ENCODE measurements around the gene ZNF862. TPM values are rescaled to one million over a fixed set of nuclear protein-coding genes. Genes with fewer than 3 reads are reported as not detected.

ZNF862 gene
- total and polyA plus RNA-seq, 2 of the 13 experiments (the other 11 are each of a cell fraction or from before 2014, with no cell fraction given): 0.89 to 2.0 TPM

GRCh38 chr7:149859369-149859768, 21.2 kb downstream of the ZNF862 start (continued):
- TF ChIP-seq, protein P1, sequence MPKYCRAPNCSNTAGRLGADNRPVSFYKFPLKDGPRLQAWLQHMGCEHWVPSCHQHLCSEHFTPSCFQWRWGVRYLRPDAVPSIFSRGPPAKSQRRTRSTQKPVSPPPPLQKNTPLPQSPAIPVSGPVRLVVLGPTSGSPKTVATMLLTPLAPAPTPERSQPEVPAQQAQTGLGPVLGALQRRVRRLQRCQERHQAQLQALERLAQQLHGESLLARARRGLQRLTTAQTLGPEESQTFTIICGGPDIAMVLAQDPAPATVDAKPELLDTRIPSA (CRISPR knock-in tag; IDR thresholded peaks at IDR 0.05; ENCODE audit: borderline replicate concordance): no peak
- TF ChIP-seq HOXA7 (CRISPR knock-in tag; IDR thresholded peaks at IDR 0.05) (no peak), BHLHE40 (IDR thresholded peaks at IDR 0.05; ENCODE audit: low read length) (no peak)
- TF ChIP-seq, protein P2, sequence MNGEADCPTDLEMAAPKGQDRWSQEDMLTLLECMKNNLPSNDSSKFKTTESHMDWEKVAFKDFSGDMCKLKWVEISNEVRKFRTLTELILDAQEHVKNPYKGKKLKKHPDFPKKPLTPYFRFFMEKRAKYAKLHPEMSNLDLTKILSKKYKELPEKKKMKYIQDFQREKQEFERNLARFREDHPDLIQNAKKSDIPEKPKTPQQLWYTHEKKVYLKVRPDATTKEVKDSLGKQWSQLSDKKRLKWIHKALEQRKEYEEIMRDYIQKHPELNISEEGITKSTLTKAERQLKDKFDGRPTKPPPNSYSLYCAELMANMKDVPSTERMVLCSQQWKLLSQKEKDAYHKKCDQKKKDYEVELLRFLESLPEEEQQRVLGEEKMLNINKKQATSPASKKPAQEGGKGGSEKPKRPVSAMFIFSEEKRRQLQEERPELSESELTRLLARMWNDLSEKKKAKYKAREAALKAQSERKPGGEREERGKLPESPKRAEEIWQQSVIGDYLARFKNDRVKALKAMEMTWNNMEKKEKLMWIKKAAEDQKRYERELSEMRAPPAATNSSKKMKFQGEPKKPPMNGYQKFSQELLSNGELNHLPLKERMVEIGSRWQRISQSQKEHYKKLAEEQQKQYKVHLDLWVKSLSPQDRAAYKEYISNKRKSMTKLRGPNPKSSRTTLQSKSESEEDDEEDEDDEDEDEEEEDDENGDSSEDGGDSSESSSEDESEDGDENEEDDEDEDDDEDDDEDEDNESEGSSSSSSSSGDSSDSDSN (CRISPR knock-in tag; IDR thresholded peaks at IDR 0.05): no peak

- H3K4me3 ChIP-seq (replicated peaks in 1 of 3; ENCODE audit: insufficient read depth in 1 of 3, low read depth in 2 of 3, low read length in 3 of 3): no peak overlapping the region
- peaks cover 0 to 17% of the 10 kb centered on the region in 2 experiments; a peak in 1 of 5 replicates for H3K27me3 ChIP-seq (ENCODE audit: control insufficient read depth in 1 of 2, insufficient read depth in 2 of 2, low read length in 2 of 2)
- no TSS peak for BruUV-seq (replicated peaks)
- in situ Hi-C loops (cut with HindIII; ENCODE audit: extremely low pct_ligation_motif_present, low pct_unique_long_range_greater_than_20kb): loop anchor here (25.0 kb wide), 1 partner anchor 177 kb away; no protein-coding TSS in a partner anchor
- no peak overlapping the region for H3K4me2 ChIP-seq (ENCODE audit: low read depth, low read length)
- peaks cover 8% of the 10 kb centered on the region for H3K4me1 ChIP-seq (ENCODE audit: insufficient read depth, low read length)
- no peaks in the 10 kb centered on the region for H3K9me3 ChIP-seq (ENCODE audit: low read length)
- H4K20me1 ChIP-seq (ENCODE audit: insufficient read depth, low read length): no peaks in the 10 kb centered on the region
- no peaks in the 10 kb centered on the region for H3K79me2 ChIP-seq (ENCODE audit: insufficient read depth, low read length)
- intact Hi-C loops (cut with micrococcal nuclease; ENCODE audit: unreplicated experiment): no loop called here
- no peaks in the 10 kb centered on the region for H3K36me3 ChIP-seq (replicated peaks in 1 of 2; ENCODE audit: control insufficient read depth in 1 of 2, insufficient read depth in 2 of 2, low read length in 2 of 2)
- WGBS (ENCODE audit: low lambda C conversion rate): 10% methylated on average over 4 of the region's 4 CpGs
- ATAC-seq: no peak
- ChIA-PET POLR2A (no interaction called here), CTCF (ENCODE audit: low intra/inter-chr PET ratio, low total read pairs) (no interaction called here)
- no peak overlapping the region for H2AFZ ChIP-seq (ENCODE audit: low read length)
- FAIRE-seq: no peak
- H3K27ac ChIP-seq (ENCODE audit: extremely low read length, insufficient read depth, low read length): no peak overlapping the region
- H3K9ac ChIP-seq (ENCODE audit: insufficient read depth, low read depth, low read length): no peak overlapping the region
- TF ChIP-seq, protein P3, sequence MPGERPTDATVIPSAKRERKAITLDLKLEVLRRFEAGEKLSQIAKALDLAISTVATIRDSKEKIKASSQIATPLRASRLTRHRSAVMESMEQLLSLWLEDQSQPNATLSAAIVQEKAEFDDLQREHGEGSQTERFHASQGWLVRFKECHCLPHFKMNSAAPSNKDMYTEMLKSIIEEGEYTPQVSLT (CRISPR knock-in tag; IDR thresholded peaks at IDR 0.05; ENCODE audit: borderline replicate concordance, low read depth): no peak
- TF ChIP-seq ZNF343 (CRISPR knock-in tag; IDR thresholded peaks at IDR 0.05) (no peak), ZNF33A (CRISPR knock-in tag; IDR thresholded peaks at IDR 0.05; ENCODE audit: borderline replicate concordance) (no peak), NKX3-1 (CRISPR knock-in tag; IDR thresholded peaks at IDR 0.05) (no peak), CENPT (CRISPR knock-in tag; IDR thresholded peaks at IDR 0.05; ENCODE audit: low read depth) (no peak), TCF7 (IDR thresholded peaks at IDR 0.05; ENCODE audit: low read depth) (no peak), SRSF4 (IDR thresholded peaks at IDR 0.05; ENCODE audit: low read depth, low read length, poor library complexity, severe bottlenecking) (no peak), REXO4 (CRISPR knock-in tag; IDR thresholded peaks at IDR 0.05; ENCODE audit: borderline replicate concordance) (no peak), ZSCAN5A (CRISPR knock-in tag; IDR thresholded peaks at IDR 0.05; ENCODE audit: borderline replicate concordance) (no peak), ZNF17 (CRISPR knock-in tag; IDR thresholded peaks at IDR 0.05) (no peak), MED1 (CRISPR knock-in tag; IDR thresholded peaks at IDR 0.05) (no peak), HNRNPH1 (optimal IDR thresholded peaks at IDR 0.05; ENCODE audit: low read depth, low read length) (no peak)
- TF ChIP-seq, protein P4, sequence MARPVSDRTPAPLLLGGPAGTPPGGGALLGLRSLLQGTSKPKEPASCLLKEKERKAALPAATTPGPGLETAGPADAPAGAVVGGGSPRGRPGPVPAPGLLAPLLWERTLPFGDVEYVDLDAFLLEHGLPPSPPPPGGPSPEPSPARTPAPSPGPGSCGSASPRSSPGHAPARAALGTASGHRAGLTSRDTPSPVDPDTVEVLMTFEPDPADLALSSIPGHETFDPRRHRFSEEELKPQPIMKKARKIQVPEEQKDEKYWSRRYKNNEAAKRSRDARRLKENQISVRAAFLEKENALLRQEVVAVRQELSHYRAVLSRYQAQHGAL (CRISPR knock-in tag; IDR thresholded peaks at IDR 0.05; ENCODE audit: not compliant biosample characterization): no peak
- DNase-seq (ENCODE audit: low spot score): no peak
Observed at GRCh38 chr7:149859876-149860275, 21.7 kb downstream of the ZNF862 start.
